Epithelial cell of prostate (primary cell): ENCODE measurements around the gene GRIP1.

Source experiments
- DNase-seq: peaks from one replicate; pipeline ENCODE4 v3.0.0-alpha.2; 2011; ENCODE audit warnings: low read depth, low spot score
- H3K27ac ChIP-seq: fragments of 450-650 bp; 2 replicates; pipeline ENCODE4 v1.5.1; 2017; ENCODE audit warnings: mild to moderate bottlenecking

GRIP1 gene

DNA sequence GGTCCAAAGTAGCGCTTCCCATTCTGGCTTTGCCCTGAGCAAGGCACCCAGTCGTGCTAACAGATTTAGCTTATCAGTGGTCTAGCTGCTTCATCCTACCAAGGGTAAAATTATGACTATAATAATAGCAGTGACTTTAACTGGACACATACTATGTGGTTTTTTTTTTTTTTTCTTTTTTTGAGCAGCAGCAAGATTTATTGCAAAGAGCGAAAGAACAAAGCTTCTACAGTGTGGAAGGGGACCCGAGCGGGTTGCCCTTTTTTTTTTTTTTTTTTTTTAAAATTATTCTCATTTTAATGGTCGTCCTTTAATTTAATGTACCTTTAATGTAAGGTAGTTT is 376.1 kb downstream of the GRIP1 start:
- peak overlapping the region; percentile 50 for H3K27ac ChIP-seq

DNA sequence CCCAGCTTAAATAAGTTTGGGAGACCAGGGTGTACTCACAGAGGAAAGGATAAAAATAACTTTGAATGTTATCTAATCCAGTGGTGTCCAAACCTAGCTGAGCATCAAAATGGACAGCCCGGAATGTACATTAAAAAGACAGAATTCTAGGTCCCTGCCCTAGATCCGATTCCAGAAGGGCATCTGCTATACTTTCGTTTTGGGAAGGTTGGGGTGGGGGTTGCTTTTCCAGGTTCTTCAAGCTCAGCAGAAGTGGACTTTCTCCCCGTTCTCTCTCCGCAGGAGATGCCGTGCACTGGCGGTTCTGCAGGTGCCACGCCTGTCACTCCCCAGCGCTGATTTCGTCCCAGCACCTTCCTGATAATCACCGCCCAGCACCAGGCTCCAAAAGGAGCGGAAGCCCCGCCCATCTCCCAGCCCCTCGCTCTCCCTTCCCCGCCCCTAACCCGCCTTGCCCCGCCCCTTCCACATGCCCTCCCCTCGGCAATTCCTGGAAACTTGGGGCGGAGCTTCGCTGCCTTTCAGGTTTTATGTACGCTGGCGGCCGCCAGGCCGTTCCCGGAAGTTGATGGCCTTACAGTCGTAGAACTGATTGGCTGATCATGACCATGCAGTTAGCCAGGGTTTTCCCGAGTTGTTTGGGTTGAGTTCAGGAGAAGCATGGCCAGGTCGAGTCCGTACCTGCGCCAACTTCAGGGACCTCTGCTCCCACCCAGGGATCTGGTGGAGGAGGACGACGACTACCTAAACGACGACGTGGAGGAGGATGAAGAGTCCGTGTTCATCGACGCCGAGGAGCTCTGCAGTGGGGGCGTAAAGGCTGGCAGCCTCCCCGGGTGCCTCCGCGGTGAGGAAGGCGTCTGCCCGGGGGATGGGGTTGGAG is 376.7 kb downstream of the GRIP1 start, which contains the start of gene HELB:
Gene HELB, plus strand, starts transcription at position 550 of the 883 bp plus-strand sequence. Its CDS starts 111 bp downstream, at position 661.
- H3K27ac ChIP-seq: peak within 1 kb of the TSS; percentile 50
- DNase-seq: peak; percentile 84

More for the DNA sequence above, 376.1 kb downstream of the GRIP1 start:
- DNase-seq: no peak

GRCh38 chr12:66297923-66298322 is 381.0 kb downstream of the GRIP1 start:
- DNase-seq: no peak
- no peak overlapping the region for H3K27ac ChIP-seq
